Embryonic facial prominence (tissue), 1 donor: Measurements from ENCODE around the gene CALCOCO2.
"Not testable (repeated sequence)": the region's sequence is repeated elsewhere in the genome, so short reads cannot be mapped to it uniquely, and the experiment has no call there.

Experiments
- DNase-seq: peaks from one replicate; pipeline ENCODE4 v3.0.0-alpha.2; 2016; ENCODE audit errors: extremely low spot score

The CALCOCO2 gene, protein sequence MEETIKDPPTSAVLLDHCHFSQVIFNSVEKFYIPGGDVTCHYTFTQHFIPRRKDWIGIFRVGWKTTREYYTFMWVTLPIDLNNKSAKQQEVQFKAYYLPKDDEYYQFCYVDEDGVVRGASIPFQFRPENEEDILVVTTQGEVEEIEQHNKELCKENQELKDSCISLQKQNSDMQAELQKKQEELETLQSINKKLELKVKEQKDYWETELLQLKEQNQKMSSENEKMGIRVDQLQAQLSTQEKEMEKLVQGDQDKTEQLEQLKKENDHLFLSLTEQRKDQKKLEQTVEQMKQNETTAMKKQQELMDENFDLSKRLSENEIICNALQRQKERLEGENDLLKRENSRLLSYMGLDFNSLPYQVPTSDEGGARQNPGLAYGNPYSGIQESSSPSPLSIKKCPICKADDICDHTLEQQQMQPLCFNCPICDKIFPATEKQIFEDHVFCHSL

DNA sequence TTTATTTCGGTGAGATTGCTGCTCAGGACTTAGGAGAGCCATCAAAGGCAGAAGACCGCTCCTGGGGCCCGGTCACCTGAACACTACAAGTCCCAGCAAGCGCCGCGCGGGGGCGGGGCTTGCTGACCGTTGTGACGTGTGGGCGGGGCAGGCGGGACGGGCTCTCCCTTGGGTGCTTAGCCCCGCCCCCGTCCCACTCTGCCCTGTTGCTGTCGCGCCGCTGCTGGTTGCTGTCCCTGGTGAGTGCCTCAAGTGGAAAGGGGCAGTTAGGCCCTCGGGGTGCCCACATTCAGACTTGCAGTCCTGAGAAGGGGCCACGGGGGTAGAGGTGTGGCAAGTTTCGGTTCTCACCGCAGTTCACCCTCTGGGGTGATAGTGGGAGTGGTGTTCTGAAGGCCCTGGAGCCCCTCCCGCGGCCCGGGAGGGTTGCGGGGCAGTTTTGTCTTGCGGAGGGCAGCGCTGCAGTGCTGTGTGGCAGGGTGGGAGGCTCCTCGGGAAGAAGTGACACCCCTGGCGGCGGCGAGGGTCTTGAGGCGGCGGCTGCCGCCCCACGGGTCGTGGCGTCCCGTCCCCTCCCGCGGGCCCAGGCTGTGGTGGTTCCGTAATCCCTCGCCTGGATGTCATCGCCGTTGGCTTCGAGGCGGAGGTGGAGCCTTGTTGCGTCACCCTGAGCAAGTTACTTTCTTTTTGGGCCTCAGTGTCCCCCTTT lies at the start of gene CALCOCO2:
Gene CALCOCO2 (plus strand): TSS at position 196 of the 709 bp plus-strand sequence. CDS start 10,673 bp downstream, outside the sequence.
- peak; percentile 56 for DNase-seq

DNA sequence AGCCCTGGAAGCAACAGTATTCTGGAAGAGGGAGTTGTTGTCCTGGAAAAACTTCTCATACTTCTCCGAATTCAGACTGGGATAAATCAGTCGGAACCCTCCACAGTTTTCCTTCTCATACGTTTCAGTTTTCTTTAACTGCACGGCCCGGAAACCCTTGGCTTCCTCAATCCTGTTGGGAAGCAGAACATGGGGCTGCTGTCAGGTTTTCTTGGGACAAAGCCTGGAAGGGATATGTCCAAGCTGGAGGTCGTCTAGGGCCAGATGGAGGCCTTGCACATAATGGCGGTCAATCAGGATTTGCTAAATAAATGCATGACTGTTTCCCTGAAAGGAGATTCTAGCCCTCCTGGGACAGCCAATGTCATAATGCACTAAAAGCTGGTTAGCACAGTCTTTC lies 43.0 kb upstream of the CALCOCO2 start:
- no peak for DNase-seq

DNA sequence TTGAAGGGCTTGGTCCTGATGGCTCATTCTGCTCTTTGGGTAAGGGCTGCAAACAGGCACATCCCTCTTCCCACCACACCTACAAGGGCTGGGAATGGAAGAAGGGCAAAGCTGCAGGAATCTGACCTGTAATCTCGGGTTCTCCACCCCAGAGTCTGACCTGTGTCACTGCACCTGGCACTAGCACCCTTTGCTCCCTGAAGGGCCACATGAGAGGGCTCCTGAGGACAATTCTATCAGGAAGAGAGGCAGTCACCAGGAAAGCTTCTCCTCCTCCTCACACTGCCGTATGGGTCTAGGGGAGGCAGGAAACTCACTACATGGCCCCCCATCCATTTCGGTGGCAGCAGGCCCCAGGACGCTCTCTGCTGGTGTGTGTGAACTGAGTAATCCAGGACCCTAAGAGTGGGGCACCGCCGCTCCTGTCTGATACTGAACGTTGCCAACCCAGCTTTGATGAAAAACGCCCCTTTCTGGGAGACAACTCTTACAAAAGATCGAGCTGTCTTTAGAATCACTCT lies 40.2 kb upstream of the CALCOCO2 start:
- no peak for DNase-seq

DNA sequence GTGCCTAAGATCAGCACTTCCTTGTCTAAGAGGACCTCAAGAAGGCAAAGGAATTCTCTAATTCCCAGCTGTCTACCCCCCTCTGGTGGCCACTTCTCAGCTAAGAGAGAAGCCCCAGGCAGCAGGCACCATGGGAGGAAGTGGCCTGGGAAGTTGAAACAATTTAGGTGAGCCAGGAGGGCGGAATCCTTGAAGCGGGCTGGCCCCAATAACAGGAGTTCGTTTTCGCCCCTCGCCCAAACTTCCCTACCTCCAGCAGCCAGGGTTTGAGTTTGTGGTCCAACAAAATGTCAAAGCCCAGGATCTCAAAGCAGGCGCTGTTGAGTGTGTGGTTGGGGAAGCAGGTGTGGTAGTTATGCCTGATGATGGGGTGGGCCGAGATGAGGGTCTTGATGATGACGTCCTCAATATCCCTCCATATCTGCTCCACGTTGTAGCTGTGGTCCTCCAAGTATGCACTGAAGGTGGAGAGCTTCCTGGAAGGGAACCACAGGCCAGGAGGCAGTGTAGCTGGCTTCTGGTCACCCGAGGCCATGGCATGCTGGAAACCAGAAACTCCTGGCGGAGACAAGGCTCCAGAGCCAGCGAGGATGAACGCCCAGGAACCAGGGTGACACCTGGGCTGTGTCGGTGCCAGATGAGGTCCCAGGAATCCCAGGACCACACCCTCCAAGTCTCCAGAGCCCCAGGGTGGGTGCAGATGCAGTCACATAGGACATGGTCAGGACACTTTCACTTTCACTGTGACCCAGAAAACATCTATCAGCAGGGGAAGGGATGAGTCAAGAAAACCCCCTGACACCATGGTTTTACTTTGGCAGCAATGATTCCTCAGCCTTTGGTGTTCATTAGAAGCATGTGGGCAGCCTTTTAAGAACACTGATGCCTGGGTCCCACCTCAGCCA lies 39.5 kb upstream of the CALCOCO2 start:
- DNase-seq, result no peak

DNA sequence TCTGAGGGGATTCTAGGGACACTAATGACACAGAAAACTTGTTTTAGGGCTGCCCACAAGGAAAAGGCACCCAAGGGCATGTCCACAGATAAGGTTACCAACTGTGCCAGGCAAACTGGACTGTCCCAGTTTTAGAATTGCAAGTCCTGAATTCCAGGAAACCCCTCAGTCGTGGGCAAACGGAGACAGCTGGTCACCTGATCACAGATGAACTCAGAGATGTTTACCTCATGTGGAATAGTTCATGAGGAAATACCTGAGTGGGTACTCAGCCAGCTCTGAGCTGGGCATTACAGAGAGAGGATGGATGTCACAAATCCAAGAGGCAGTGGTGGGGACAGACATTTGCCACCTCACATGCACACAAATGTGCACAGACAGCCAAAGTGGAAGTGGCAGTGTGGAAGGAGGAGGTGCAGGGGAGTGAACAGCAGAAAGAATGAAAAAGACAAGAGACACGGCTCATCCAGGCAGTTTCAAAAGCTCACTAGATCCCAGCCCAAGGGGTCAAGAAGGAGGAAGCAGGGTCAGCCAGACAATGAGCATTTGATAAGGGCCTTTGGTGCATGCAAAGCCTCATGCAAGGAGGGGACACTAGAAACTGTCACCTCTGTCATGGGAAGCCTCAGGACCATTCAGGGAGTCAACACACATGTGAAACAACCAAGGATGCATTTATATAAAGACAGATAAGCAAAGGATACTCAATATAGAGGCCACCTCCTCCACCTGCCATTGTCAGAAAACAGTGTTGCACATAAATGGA lies 38.6 kb upstream of the CALCOCO2 start:
- no peak for DNase-seq

DNA sequence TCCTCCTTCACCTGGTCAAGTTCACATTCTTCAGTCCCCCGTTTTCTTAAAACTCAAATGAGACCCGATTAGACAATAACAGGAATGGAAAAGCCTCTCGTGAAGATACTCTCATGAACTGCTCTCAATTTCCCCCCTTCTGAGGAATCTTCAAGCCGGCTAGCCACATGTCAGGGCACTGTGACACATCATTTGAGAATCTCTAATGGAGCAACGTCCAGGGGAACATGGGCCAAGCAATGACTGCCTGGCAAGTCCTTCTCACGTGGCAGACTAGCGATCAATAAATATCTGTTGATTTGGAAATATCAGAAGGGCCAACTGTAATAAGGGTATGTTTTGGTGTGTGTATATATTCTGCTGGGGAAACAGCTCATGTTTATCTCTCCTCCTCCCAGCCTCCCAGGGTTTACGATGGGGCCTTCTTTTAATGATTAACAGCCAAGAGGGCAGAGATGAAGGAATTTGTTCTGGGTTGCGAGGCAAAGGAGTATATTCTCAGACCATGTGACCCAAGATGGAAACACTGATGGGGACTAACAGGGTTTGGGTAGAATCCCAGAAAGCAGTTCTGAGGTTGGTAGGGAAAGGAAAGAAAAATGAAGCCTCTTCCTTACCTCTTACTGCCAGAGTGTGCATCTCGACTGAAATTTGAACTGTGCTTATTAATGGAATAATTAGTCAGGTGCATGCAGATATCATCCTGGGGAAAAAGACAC lies 35.2 kb upstream of the CALCOCO2 start:
- DNase-seq, result no peak

DNA sequence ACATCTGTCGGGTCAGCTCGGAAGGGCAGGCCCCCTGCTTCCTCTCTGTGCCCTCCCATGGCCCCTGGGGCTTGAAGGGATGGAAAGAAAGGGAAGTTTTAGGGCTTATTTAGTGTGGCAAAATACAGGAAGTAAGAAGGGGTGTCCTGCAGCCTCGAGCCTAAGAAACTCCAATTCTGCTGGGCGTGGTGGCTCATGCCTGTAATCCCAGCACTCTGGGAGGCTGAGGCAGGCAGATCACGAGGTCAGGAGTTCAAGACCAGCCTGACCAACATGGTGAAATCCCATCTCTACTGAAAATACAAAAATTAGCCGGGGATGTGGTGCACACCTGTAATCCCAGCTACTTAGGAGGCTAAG lies 34.7 kb upstream of the CALCOCO2 start:
- not testable (repeated sequence) for DNase-seq

DNA sequence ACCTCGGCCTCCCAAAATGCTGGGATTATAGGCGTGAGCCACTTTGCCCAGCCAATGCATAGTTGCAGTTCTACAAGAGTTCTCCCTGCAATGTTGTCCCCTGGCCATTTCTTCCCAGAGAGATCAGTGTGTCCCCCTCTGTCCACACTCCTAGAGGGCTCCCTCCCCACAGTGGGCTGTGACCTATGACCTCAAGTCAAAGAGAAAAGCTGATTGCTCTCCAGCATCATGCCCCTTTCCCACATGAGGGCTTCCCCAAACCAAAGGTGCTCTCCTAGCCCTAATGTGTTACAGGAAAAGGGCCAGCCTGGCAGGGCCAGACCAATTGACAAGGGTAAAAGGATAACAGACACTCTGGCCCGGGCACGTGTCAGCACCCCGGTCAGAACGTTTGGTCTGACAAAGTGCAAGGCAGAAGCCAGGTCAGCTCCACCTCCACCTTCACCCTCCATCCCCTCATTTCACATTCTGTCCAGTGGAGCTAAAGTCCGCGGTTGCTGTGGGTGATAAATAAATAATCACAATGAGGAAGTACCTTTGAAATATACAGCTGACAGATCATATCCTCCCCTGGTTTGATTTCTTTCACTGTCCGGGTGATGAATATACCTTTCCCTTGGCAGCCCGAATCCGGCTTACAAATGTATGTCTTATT lies 31.6 kb upstream of the CALCOCO2 start:
- DNase-seq, result no peak

DNA sequence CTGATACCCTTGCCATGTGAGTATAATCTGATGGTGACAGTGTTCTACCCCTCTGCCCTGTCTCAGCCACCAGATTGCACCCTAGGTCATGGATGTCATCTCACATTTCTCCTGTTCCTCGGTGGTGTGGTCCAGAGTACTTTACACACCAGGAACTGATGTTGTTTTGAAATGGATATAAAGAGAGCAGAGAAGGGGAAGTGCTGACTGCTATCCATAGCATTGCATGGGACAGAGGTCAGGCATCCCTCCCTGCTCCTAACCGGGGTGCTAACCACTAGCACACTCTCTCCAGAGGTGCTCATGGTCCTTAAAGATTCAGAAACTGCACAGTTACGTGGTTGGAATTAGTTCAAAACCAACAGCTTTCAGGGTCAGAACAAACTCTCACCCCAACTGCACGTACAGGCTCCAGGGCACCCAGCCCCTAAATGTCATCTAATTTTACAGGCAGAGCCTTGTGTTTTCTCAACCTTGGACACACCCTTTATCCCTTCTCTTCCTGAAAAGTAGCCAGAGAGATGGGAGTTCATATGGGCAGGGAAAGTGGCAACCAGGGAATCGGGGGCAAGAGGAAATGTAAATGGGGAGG lies 30.1 kb upstream of the CALCOCO2 start:
- no peak for DNase-seq

DNA sequence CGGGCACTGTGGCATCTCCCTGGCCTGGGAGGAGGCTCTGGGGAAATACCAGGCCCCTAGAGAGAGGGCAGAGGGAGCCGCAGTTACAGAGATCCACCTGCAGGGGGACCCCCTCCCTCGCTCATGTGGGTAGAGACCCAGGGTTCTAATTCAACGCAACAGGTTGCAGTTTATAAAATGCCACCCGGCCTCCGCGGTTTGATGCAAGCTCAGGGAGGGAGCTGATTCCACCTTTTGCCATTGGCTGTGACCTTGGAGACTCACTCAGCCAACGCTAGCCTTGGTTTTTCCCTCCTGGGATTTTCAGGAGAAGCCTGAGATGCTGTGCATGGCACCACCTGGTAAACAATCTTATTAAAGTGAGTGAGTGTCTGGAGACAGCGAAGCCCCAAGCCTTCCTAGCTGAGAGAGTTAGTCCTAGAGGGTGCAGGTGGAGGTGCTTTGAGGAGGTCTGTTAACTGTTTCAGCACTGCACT lies 25.9 kb upstream of the CALCOCO2 start:
- no peak for DNase-seq

DNA sequence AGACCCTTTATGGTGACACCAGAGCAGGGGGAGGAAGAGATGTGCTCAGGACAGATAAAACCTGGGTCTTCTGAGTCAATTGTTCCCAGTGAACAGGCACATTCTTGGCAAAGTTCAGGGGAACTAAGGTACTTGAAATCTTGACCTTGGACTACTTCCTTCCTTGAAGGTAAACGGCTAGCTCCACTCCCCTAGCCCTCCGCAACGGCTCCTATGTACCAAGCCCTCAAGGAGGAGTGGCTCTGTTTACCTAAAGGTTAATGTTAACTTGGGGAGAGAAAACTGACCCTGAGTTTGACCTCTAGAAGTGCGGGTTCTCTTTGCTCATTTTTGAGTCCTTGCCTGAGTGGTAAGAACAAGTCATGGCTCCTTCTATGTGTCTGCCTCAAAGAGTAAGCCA lies 21.7 kb upstream of the CALCOCO2 start:
- no peak for DNase-seq

DNA sequence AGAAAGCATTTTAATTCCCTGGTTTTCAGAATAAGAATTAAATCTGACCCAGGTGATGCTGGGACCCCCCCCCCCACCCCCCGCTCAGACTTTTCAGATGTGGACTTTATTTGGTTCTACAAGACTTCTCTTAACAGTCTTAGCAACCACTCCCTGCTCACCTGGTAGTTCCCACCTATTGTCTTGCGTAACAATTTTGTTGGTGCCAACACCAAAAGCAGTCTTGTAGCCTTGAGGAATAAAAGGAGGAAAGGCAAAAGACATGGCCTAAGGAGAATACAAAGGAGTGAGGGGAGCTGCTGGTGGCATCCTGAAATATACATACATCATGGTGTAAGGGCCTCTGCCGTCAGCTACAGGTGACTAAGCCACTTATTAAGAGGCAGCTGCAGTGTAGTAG lies 18.8 kb upstream of the CALCOCO2 start:
- no peak for DNase-seq

DNA sequence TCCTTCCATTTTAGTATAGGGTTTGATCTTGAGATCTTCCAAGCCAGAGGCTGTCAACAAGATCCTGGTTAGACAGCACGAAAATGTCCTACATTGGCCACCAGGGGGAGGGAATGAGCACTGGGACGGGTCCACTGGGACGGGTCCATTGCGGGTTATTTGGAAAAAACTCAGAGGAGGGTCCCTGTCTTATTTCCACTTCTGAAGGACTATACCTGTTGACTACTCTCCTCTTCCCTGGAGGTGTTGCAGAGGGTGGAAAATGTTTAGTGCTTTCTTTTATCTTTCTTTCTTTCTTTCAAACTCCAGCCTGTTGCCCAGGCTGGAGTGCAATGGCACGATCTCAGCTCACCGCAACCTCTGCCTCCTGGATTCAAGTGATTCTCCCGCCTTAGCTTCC lies 16.3 kb upstream of the CALCOCO2 start:
- no peak for DNase-seq

DNA sequence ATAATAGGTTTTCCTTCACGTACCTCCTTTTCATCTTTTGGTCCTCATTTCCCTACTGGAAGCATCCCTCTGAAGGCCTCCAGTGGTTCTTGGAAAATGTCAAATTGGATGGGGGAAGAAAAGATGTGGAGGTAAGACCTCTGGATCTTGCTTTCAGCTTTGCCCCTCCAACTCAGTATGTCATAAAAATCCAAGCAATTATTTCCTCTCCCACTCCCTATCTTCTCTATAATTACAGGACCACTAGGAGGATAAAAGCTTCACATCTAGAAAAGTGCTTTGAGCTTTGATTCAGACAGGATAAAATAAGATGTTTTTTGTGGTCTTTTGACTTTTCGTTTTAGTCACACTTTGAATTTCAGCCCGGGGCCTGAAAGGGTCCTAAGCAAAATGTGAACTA lies 15.5 kb upstream of the CALCOCO2 start:
- no peak for DNase-seq

DNA sequence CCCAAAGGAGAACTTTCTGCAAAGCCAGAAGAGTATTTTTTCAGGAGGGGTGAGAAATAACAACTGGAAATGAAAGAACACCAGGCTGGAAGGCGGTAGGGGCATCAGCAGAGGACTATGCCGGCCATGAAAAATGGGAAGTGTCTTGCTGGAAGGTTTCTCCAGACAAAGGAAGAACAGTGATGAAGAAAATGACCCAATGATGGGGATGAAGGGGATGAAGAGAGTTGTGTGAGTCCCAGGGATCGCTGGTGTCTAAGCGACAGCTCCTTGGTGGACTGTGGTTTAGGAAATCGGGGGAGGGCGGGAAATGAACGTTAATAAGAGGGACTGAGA lies 14.4 kb upstream of the CALCOCO2 start:
- no peak for DNase-seq

DNA sequence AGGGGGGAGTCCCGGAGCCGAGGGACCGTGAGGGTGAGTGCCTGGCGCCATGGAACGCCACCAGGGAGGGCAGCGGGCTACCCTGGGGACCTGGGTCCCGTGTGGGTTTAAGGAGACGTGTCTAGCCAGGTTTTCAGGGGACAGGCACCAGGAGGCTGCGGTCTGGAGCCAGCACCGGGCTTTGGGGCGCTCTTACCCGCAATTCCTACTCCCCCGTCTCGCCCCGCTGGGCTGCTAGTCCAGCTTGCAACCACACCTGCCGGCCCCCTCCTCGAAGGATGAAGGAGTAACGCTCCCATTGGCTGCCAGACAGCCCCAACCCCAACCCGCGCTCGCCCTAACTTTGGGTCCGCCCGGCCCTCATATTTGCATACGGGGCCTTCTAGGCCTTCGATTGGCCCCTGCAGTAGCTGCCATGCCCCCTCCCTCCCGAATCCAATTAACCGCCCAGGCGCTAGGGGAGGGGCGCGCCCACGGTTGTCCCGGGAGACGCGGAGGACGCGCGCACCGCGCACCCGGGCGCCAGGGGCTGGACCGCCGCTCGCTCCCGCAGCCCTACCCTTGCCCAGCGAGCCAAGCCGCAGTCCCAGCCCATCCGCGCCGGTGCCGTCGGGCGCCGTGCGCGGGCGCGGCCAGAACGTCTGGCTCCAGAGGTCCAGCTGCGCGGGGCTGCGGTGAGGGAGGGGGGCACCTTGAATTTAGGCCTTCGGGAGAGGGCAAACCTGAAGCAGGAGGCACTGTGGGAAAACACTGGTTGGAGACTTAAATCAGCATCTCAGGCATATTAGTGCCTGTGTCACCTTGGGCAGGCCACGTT lies 13.9 kb upstream of the CALCOCO2 start, which contains the start of gene TTLL6:
Gene TTLL6 (minus strand): TSS at position 456 of the 817 bp plus-strand sequence. CDS start 157 bp downstream, at position 299.
- peak; percentile 30 for DNase-seq

DNA sequence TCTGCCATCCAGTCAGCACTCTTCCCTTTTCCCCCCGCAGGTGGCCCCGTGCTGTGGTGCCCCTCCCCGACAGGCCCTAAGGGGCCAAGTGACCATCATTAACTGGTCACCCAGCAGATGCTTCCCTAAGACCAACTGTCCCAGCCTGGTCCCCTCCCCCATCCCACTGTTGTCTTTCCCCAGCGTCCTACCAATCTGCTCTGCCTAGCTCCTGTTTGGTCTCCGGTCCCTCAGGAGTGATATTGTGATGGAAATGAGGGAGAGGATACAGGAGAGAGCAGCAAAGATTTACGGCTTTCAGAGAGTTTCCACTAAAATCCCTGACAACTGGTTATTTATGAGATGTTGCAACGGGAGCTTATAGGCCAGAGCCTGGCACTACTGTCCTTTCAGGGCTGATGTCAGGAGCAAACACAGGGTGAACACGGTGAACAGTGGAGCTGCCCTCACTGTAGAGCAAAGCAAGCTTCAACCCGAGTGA lies 12.4 kb upstream of the CALCOCO2 start:
- DNase-seq, result no peak

DNA sequence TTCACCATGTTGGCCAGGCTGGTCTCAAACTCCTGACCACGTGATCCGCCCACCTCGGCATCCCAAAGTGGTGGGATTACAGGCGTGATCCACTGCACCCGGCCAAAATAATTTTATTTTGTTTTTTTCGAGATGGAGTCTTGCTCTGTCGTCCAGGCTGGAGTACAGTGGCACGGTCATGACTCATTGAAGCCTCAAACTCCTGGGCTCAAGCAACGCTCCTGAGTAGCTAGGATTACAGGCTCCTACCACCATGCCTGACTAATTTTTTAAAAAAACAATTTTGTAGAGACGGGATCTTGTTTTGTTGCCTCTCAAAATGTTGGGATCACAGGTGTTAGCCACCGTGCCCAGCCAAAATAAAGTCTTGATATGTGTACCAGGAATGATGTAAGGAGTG lies 11.4 kb upstream of the CALCOCO2 start:
- DNase-seq, result no peak
